Activated CD8-positive, alpha-beta T cell treated with anti-CD3 and anti-CD28 coated beads, Interleukin-2, amount 10 ng/mL, durations not matched to agents 7 days and 5 days (primary cell): ENCODE data around the gene CALM1. TPM values are rescaled to one million over a fixed set of nuclear protein-coding genes. Genes with fewer than 3 reads are reported as not detected.

Experiments
- ATAC-seq: fragments of 150-1000 bp; cut with Tn5 transposase; one replicate; pipeline ENCODE4 v1.10.0; 2021; ENCODE audit warnings: moderate library complexity
- CTCF ChIA-PET: fragments of 350-600 bp; sonication (Branson Sonifier 250); formaldehyde crosslinking; loops from one replicate; lab custom pipeline; 2021; ENCODE audit warnings: antibody characterized with exemption; lab: Charles Lee
- POLR2A ChIA-PET: fragments of 350-600 bp; sonication (Branson Sonifier 250); formaldehyde crosslinking; loops from one replicate; lab custom pipeline; 2021; ENCODE audit warnings: antibody characterized with exemption; lab: Charles Lee
- DNase-seq: peaks from one replicate; pipeline ENCODE4 v3.0.0-alpha.2; 2020
- H3K27ac Mint-ChIP-seq: one replicate; pipeline ENCODE4 v1.8.0; 2021; ENCODE audit warnings: mild to moderate bottlenecking, mixed read lengths
- H3K27me3 Mint-ChIP-seq: one replicate; pipeline ENCODE4 v1.8.0; 2021; ENCODE audit warnings: low read depth, mixed read lengths
- H3K36me3 Mint-ChIP-seq: one replicate; pipeline ENCODE4 v1.8.0; 2021; ENCODE audit warnings: low read depth, mixed read lengths
- H3K4me1 Mint-ChIP-seq: one replicate; pipeline ENCODE4 v1.8.0; 2021; ENCODE audit warnings: low read depth, mixed read lengths
- H3K4me3 Mint-ChIP-seq: one replicate; pipeline ENCODE4 v1.8.0; 2021; ENCODE audit warnings: mild to moderate bottlenecking, mixed read lengths
- H3K9me3 Mint-ChIP-seq: one replicate; pipeline ENCODE4 v1.8.0; 2022; ENCODE audit warnings: mixed read lengths; ENCODE audit not compliant: insufficient read depth
- total RNA-seq, 2 experiments: library from RNA; stranded (reverse); gene quantifications; one replicate each; pipeline ENCODE4 v1.2.3, GENCODE V29; 2021

CALM1 gene
- total RNA-seq, 2 experiments from 2014 or later, result 788 to 821 TPM

- POLR2A ChIA-PET, result no interaction called here
- ATAC-seq (no peak), DNase-seq (no peak)
- no peak overlapping the region for H3K4me3 Mint-ChIP-seq
- H3K36me3 Mint-ChIP-seq, result no peaks in the 10 kb centered on the region
- CTCF ChIA-PET, result no interaction called here
- H3K27ac Mint-ChIP-seq, result no peak overlapping the region
- no peaks in the 10 kb centered on the region for H3K27me3 Mint-ChIP-seq
- H3K4me1 Mint-ChIP-seq, result no peaks in the 10 kb centered on the region
- no peaks in the 10 kb centered on the region for H3K9me3 Mint-ChIP-seq
These were observed 48.2 kb downstream of the CALM1 start for GRCh38 chr14:90445011-90445410.

GRCh38 chr14:90446405-90446804 is 49.6 kb downstream of the CALM1 start:
- no peak overlapping the region for H3K27ac Mint-ChIP-seq
- CTCF ChIA-PET, result no interaction called here

GRCh38 chr14:90447720-90448497 is 51.1 kb downstream of the CALM1 start:
- Mint-ChIP-seq H3K27ac (no peak overlapping the region), H3K27me3 (no peaks in the 10 kb centered on the region), H3K9me3 (no peaks in the 10 kb centered on the region), H3K4me3 (no peak overlapping the region), H3K4me1 (peaks cover 14% of the 10 kb centered on the region), H3K36me3 (no peaks in the 10 kb centered on the region)
- DNase-seq (no peak), ATAC-seq (no peak)
- ChIA-PET POLR2A (no interaction called here), CTCF (no interaction called here)

More at GRCh38 chr14:90446405-90446804, 49.6 kb downstream of the CALM1 start:
- Mint-ChIP-seq H3K9me3 (no peaks in the 10 kb centered on the region), H3K36me3 (no peaks in the 10 kb centered on the region), H3K4me1 (no peaks in the 10 kb centered on the region), H3K27me3 (no peaks in the 10 kb centered on the region), H3K4me3 (no peak overlapping the region)
- no peak for DNase-seq
- no peak for ATAC-seq
- POLR2A ChIA-PET, result no interaction called here

GRCh38 chr14:90449411-90449810 is 52.6 kb downstream of the CALM1 start:
- CTCF ChIA-PET, result interaction anchor here (1.2 kb wide), 1 partner anchor 9 kb away, joined by 3 read pairs; no protein-coding TSS in a partner anchor
- ATAC-seq (no peak), DNase-seq (no peak)
- H3K27ac Mint-ChIP-seq, result no peak overlapping the region
- H3K36me3 Mint-ChIP-seq, result no peaks in the 10 kb centered on the region
- H3K9me3 Mint-ChIP-seq, result no peaks in the 10 kb centered on the region
- peaks cover 15% of the 10 kb centered on the region for H3K4me1 Mint-ChIP-seq
- POLR2A ChIA-PET, result no interaction called here
- H3K4me3 Mint-ChIP-seq, result no peak overlapping the region
- no peaks in the 10 kb centered on the region for H3K27me3 Mint-ChIP-seq

- DNase-seq (no peak), ATAC-seq (no peak)
- H3K27ac Mint-ChIP-seq, result no peak overlapping the region
- peaks cover 15% of the 10 kb centered on the region for H3K4me1 Mint-ChIP-seq
- ChIA-PET POLR2A (interaction anchor here (0.7 kb wide), 1 partner anchor 1877 kb away, joined by 3 read pairs; no protein-coding TSS in a partner anchor), CTCF (interaction anchor here (1.2 kb wide), 1 partner anchor 10 kb away, joined by 3 read pairs; no protein-coding TSS in a partner anchor)
- H3K27me3 Mint-ChIP-seq, result no peaks in the 10 kb centered on the region
- H3K9me3 Mint-ChIP-seq, result no peaks in the 10 kb centered on the region
- no peak overlapping the region for H3K4me3 Mint-ChIP-seq
- H3K36me3 Mint-ChIP-seq, result no peaks in the 10 kb centered on the region
These were observed 53.3 kb downstream of the CALM1 start for GRCh38 chr14:90450151-90450550.

- no peaks in the 10 kb centered on the region for H3K36me3 Mint-ChIP-seq
- H3K9me3 Mint-ChIP-seq, result no peaks in the 10 kb centered on the region
- POLR2A ChIA-PET, result interaction anchor here (0.7 kb wide), 1 partner anchor 1876 kb away, joined by 3 read pairs; no protein-coding TSS in a partner anchor
These were observed 53.8 kb downstream of the CALM1 start for GRCh38 chr14:90450667-90451066.

GRCh38 chr14:90451443-90451842 is 54.6 kb downstream of the CALM1 start:
- Mint-ChIP-seq H3K4me1 (peaks cover 15% of the 10 kb centered on the region), H3K36me3 (no peaks in the 10 kb centered on the region), H3K27me3 (no peaks in the 10 kb centered on the region), H3K4me3 (no peak overlapping the region), H3K27ac (no peak overlapping the region), H3K9me3 (no peaks in the 10 kb centered on the region)
- ChIA-PET POLR2A (no interaction called here), CTCF (no interaction called here)
- ATAC-seq (no peak), DNase-seq (no peak)

More at GRCh38 chr14:90450667-90451066, 53.8 kb downstream of the CALM1 start:
- ATAC-seq, result no peak
- Mint-ChIP-seq H3K27me3 (no peaks in the 10 kb centered on the region), H3K4me1 (peaks cover 15% of the 10 kb centered on the region), H3K27ac (no peak overlapping the region), H3K4me3 (no peak overlapping the region)
- no peak for DNase-seq
- CTCF ChIA-PET, result interaction anchor here (1.2 kb wide), 1 partner anchor 10 kb away, joined by 3 read pairs; no protein-coding TSS in a partner anchor

GRCh38 chr14:90451961-90452360 is 55.1 kb downstream of the CALM1 start:
- Mint-ChIP-seq H3K9me3 (no peaks in the 10 kb centered on the region), H3K27ac (no peak overlapping the region)
- CTCF ChIA-PET, result interaction anchor here (1.2 kb wide), 1 partner anchor 52 kb away, joined by 3 read pairs; no protein-coding TSS in a partner anchor

GRCh38 chr14:90452366-90452765 is 55.5 kb downstream of the CALM1 start:
- ATAC-seq (no peak), DNase-seq (no peak)
- peak overlapping the region; percentile 28 for H3K27ac Mint-ChIP-seq
- no peaks in the 10 kb centered on the region for H3K9me3 Mint-ChIP-seq
- H3K4me1 Mint-ChIP-seq, result peaks cover 15% of the 10 kb centered on the region
- H3K27me3 Mint-ChIP-seq, result no peaks in the 10 kb centered on the region
- ChIA-PET CTCF (interaction anchor here (1.2 kb wide), 1 partner anchor 53 kb away, joined by 3 read pairs; no protein-coding TSS in a partner anchor), POLR2A (no interaction called here)
- H3K4me3 Mint-ChIP-seq, result no peak overlapping the region
- H3K36me3 Mint-ChIP-seq, result no peaks in the 10 kb centered on the region

More at GRCh38 chr14:90451961-90452360, 55.1 kb downstream of the CALM1 start:
- ATAC-seq, result no peak
- Mint-ChIP-seq H3K4me1 (peaks cover 15% of the 10 kb centered on the region), H3K36me3 (no peaks in the 10 kb centered on the region), H3K27me3 (no peaks in the 10 kb centered on the region), H3K4me3 (no peak overlapping the region)
- POLR2A ChIA-PET, result no interaction called here
- DNase-seq, result no peak

- DNase-seq, result no peak
- Mint-ChIP-seq H3K4me3 (no peak overlapping the region), H3K27ac (no peak overlapping the region), H3K36me3 (no peaks in the 10 kb centered on the region), H3K9me3 (no peaks in the 10 kb centered on the region), H3K27me3 (no peaks in the 10 kb centered on the region), H3K4me1 (peaks cover 15% of the 10 kb centered on the region)
- ChIA-PET POLR2A (no interaction called here), CTCF (no interaction called here)
- no peak for ATAC-seq
These were observed 56.6 kb downstream of the CALM1 start for GRCh38 chr14:90453401-90453951.

- Mint-ChIP-seq H3K36me3 (no peaks in the 10 kb centered on the region), H3K4me1 (peaks cover 15% of the 10 kb centered on the region), H3K4me3 (no peak overlapping the region), H3K9me3 (no peaks in the 10 kb centered on the region), H3K27ac (no peak overlapping the region), H3K27me3 (no peaks in the 10 kb centered on the region)
- DNase-seq, result no peak
- no peak for ATAC-seq
- ChIA-PET POLR2A (no interaction called here), CTCF (no interaction called here)
These were observed 57.5 kb downstream of the CALM1 start for GRCh38 chr14:90454041-90455000.
